Measurements from ENCODE around the gene MAP3K8. TPM values are rescaled to one million over a fixed set of nuclear protein-coding genes. Genes with fewer than 3 reads are reported as not detected.
"Not testable (repeated sequence)": the region's sequence is repeated elsewhere in the genome, so short reads cannot be mapped to it uniquely, and the experiment has no call there.

Gene MAP3K8
- polyA plus RNA-seq, 1 experiment, result 13.7 TPM

- Histone ChIP-seq H3K36me3 (ENCODE audit: control insufficient read depth, insufficient read depth, low read length) (no peaks in the 10 kb centered on the region), H3K27me3 (ENCODE audit: control insufficient read depth, insufficient read depth, low read length) (0 out of 2 replicates have a peak, but pooled peaks cover 1% of the 10 kb centered on the region), H3K4me3 (ENCODE audit: low read depth, low read length) (no peak overlapping the region)
- ChIA-PET POLR2A (no interaction called here), CTCF (interaction anchor here (0.8 kb wide), 1 partner anchor 11 kb away, joined by 3 read pairs; no protein-coding TSS in a partner anchor)
- TF ChIP-seq CTCF (IDR thresholded peaks at IDR 0.05; ENCODE audit: insufficient read depth, low read depth, low read length), result no peak
- no peak for DNase-seq (ENCODE audit: low read depth)
Measured at GRCh38 chr10:30420266-30420665, 13.7 kb upstream of the MAP3K8 start.

GRCh38 chr10:30420766-30421165, 13.2 kb upstream of the MAP3K8 start:
- POLR2A ChIA-PET, result no interaction called here
- DNase-seq (ENCODE audit: low read depth), result no peak
- no peak overlapping the region for H3K4me3 ChIP-seq (ENCODE audit: low read depth, low read length)
- no peaks in the 10 kb centered on the region for H3K36me3 ChIP-seq (ENCODE audit: control insufficient read depth, insufficient read depth, low read length)
- 0 out of 2 replicates have a peak, but pooled peaks cover 1% of the 10 kb centered on the region for H3K27me3 ChIP-seq (ENCODE audit: control insufficient read depth, insufficient read depth, low read length)
- TF ChIP-seq CTCF (IDR thresholded peaks at IDR 0.05; ENCODE audit: insufficient read depth, low read depth, low read length), result no peak
- CTCF ChIA-PET, result interaction anchor here (0.8 kb wide), 1 partner anchor 11 kb away, joined by 3 read pairs; no protein-coding TSS in a partner anchor

- Histone ChIP-seq H3K4me3 (ENCODE audit: low read depth, low read length) (no peak overlapping the region), H3K36me3 (ENCODE audit: control insufficient read depth, insufficient read depth, low read length) (no peaks in the 10 kb centered on the region), H3K27me3 (ENCODE audit: control insufficient read depth, insufficient read depth, low read length) (0 out of 2 replicates have a peak, but pooled peaks cover 1% of the 10 kb centered on the region)
- POLR2A ChIA-PET, result no interaction called here
- no peak for TF ChIP-seq CTCF (IDR thresholded peaks at IDR 0.05; ENCODE audit: insufficient read depth, low read depth, low read length)
- CTCF ChIA-PET, result interaction anchor here (0.8 to 1.7 kb wide), 3 partner anchors 8 to 217 kb away, joined by 4 to 5 read pairs (median 4); no protein-coding TSS in a partner anchor
- no peak for DNase-seq (ENCODE audit: low read depth)
Measured at GRCh38 chr10:30422151-30422695, 11.8 kb upstream of the MAP3K8 start.

- no peak for DNase-seq (ENCODE audit: low read depth)
- TF ChIP-seq CTCF (IDR thresholded peaks at IDR 0.05; ENCODE audit: insufficient read depth, low read depth, low read length), result no peak
- CTCF ChIA-PET, result interaction anchor here (0.6 to 1.7 kb wide), 4 partner anchors 9 to 217 kb away, joined by 3 to 5 read pairs (median 4); no protein-coding TSS in a partner anchor
- POLR2A ChIA-PET, result no interaction called here
- H3K36me3 ChIP-seq (ENCODE audit: control insufficient read depth, insufficient read depth, low read length), result no peaks in the 10 kb centered on the region
- no peak overlapping the region for H3K4me3 ChIP-seq (ENCODE audit: low read depth, low read length)
- no peaks in the 10 kb centered on the region for H3K27me3 ChIP-seq (ENCODE audit: control insufficient read depth, insufficient read depth, low read length)
Measured at GRCh38 chr10:30422981-30423654, 10.9 kb upstream of the MAP3K8 start.

- H3K4me3 ChIP-seq (ENCODE audit: low read depth, low read length); DNase-seq (ENCODE audit: low read depth); H3K27me3 ChIP-seq (ENCODE audit: control insufficient read depth, insufficient read depth, low read length); POLR2A ChIA-PET; H3K36me3 ChIP-seq (ENCODE audit: control insufficient read depth, insufficient read depth, low read length): not testable (repeated sequence)
- CTCF ChIA-PET, result interaction anchor here (0.6 to 1.7 kb wide), 4 partner anchors 10 to 216 kb away, joined by 3 to 5 read pairs (median 4); no protein-coding TSS in a partner anchor
Measured at GRCh38 chr10:30423655-30424275, 10.2 kb upstream of the MAP3K8 start.

All from BJ (cell line).